ENCODE measurements around the gene SPTB. TPM values are rescaled to one million over a fixed set of nuclear protein-coding genes. Genes with fewer than 3 reads are reported as not detected.

Gene SPTB
- total RNA-seq, 1 donor from 2014 or later: 1.8 TPM

GRCh38 chr14:64752909-64753308, 126.8 kb downstream of the SPTB start:
- no peak for TF ChIP-seq CTCF (conservative IDR thresholded peaks at IDR 0.05; ENCODE audit: low read depth, low read length)
- DNase-seq (ENCODE audit: low read depth): no peak
- H3K4me3 ChIP-seq (ENCODE audit: low read depth, low read length): no peak overlapping the region

- no peak overlapping the region for H3K4me3 ChIP-seq (ENCODE audit: low read depth, low read length)
- no peak for TF ChIP-seq CTCF (conservative IDR thresholded peaks at IDR 0.05; ENCODE audit: low read depth, low read length)
- DNase-seq (ENCODE audit: low read depth): no peak
Observed at GRCh38 chr14:64748995-64749714, 130.6 kb downstream of the SPTB start.

- H3K4me3 ChIP-seq (ENCODE audit: low read depth, low read length): no peak overlapping the region
- no peak for TF ChIP-seq CTCF (conservative IDR thresholded peaks at IDR 0.05; ENCODE audit: low read depth, low read length)
- no peak for DNase-seq (ENCODE audit: low read depth)
Observed at GRCh38 chr14:64748521-64748920, 131.2 kb downstream of the SPTB start.

GRCh38 chr14:64747327-64747726, 132.4 kb downstream of the SPTB start:
- no peak overlapping the region for H3K4me3 ChIP-seq (ENCODE audit: low read depth, low read length)
- TF ChIP-seq CTCF (conservative IDR thresholded peaks at IDR 0.05; ENCODE audit: low read depth, low read length): no peak
- no peak for DNase-seq (ENCODE audit: low read depth)

- no peak for TF ChIP-seq CTCF (conservative IDR thresholded peaks at IDR 0.05; ENCODE audit: low read depth, low read length)
- no peak for DNase-seq (ENCODE audit: low read depth)
- no peak overlapping the region for H3K4me3 ChIP-seq (ENCODE audit: low read depth, low read length)
Observed at GRCh38 chr14:64746298-64747250, 133.1 kb downstream of the SPTB start.

GRCh38 chr14:64745511-64746091, 134.1 kb downstream of the SPTB start:
- TF ChIP-seq CTCF (conservative IDR thresholded peaks at IDR 0.05; ENCODE audit: low read depth, low read length): peak; percentile 54
- peak; percentile 61 for DNase-seq (ENCODE audit: low read depth)

More at GRCh38 chr14:64745511-64746091, 134.1 kb downstream of the SPTB start:
- no peak overlapping the region for H3K4me3 ChIP-seq (ENCODE audit: low read depth, low read length)
